HCT116 (cell line): Measurements from ENCODE around the gene DTNB. TPM values are rescaled to one million over a fixed set of nuclear protein-coding genes. Genes with fewer than 3 reads are reported as not detected.

Source experiments
- ATAC-seq: fragments of 200-7000 bp; cut with Tn5 transposase; 2 replicates; pipeline ENCODE4 v1.9.1; 2020; ENCODE audit warnings: mild to moderate bottlenecking, moderate library complexity
- BruUV-seq: library from RNA; stranded (reverse); fragments of 400-500 nt; replicated peaks from 2 replicates; lab custom pipeline; 2021; lab: Mats Ljungman, UMichigan
- CTCF ChIA-PET: fragments of 300-600 bp; sonication (Branson Sonifier 250); formaldehyde crosslinking; loops from one replicate; lab custom pipeline; 2021; ENCODE audit warnings: antibody characterized with exemption; lab: Charles Lee
- POLR2A ChIA-PET: fragments of 300-600, 350-600 bp; sonication (Branson Sonifier 250); formaldehyde crosslinking; loops from one replicate; lab custom pipeline; 2021; ENCODE audit warnings: antibody characterized with exemption; lab: Charles Lee
- RAD21 ChIA-PET, 2 experiments: fragments of 300-600 bp; sonication (Branson Sonifier 250); formaldehyde crosslinking; loops; one replicate each; lab custom pipeline; 2023; ENCODE audit warnings: low total read pairs in 2 of 2; ENCODE audit not compliant: uncharacterized antibody in 2 of 2, unreplicated experiment in 2 of 2, low non-redundant PET in 1 of 2; lab: Charles Lee
- DNase-seq: peaks from one replicate; pipeline ENCODE4 v3.0.0-alpha.2; 2010; ENCODE audit warnings: low read depth, low spot score
- H2AFZ ChIP-seq: fragments of 200-600 bp; shearing (Covaris generic), sonication (generic); 2 replicates; pipeline ENCODE4 v1.6.1; 2017; ENCODE audit warnings: low read depth, mixed run types, mixed read lengths, antibody characterized with exemption, low read length; ENCODE audit not compliant: poor library complexity, severe bottlenecking
- H3K27ac ChIP-seq: 2 replicates; pipeline ENCODE4 v1.5.1; 2012; ENCODE audit warnings: low read depth, low read length
- H3K27me3 ChIP-seq: fragments of 200-600 bp; sonication (generic); 2 replicates; pipeline ENCODE4 v1.6.1; 2016; ENCODE audit warnings: mixed run types, low read length, mixed read lengths; ENCODE audit not compliant: insufficient read depth
- H3K36me3 ChIP-seq, 2 experiments: fragments of 200-500 bp in 1 of 2; fragments of 200-600 bp in 1 of 2; sonication (Bioruptor generic) in 1 of 2; sonication (generic) in 1 of 2; 2 replicates each; pipeline versions ENCODE4 v1.5.1 to v1.6.1; 2014 to 2016; ENCODE audit warnings: low read length in 2 of 2, inconsistent platforms in 1 of 2, mixed read lengths in 1 of 2, mixed run types in 1 of 2; ENCODE audit not compliant: insufficient read depth in 2 of 2, control insufficient read depth in 1 of 2
- H3K4me1 ChIP-seq, 2 experiments: fragments of 200-600 bp in 1 of 2; sonication (generic) in 1 of 2; 2 replicates each; pipeline versions ENCODE4 v1.5.1 to v1.6.1; 2012 to 2017; ENCODE audit warnings: low read length in 2 of 2, inconsistent platforms in 1 of 2, mild to moderate bottlenecking in 1 of 2, mixed read lengths in 1 of 2, mixed run types in 1 of 2, moderate library complexity in 1 of 2; ENCODE audit not compliant: insufficient read depth in 2 of 2, control insufficient read depth in 1 of 2
- H3K4me2 ChIP-seq: fragments of 200-600 bp; sonication (generic); 2 replicates; pipeline ENCODE4 v1.6.1; 2017; ENCODE audit warnings: mixed run types, low read length, mixed read lengths
- H3K4me3 ChIP-seq, 2 experiments: fragments of 200-600 bp in 1 of 2; sonication (generic) in 1 of 2; replicated peaks in 1 of 2; 2 replicates each; pipeline ENCODE4 v1.5.1; 2011 to 2016; ENCODE audit warnings: low read length in 2 of 2, control low read depth in 1 of 2, low read depth in 1 of 2, mild to moderate bottlenecking in 1 of 2, mixed read lengths in 1 of 2, mixed run types in 1 of 2
- H3K79me2 ChIP-seq: fragments of 200-600 bp; sonication (generic); 2 replicates; pipeline ENCODE4 v1.6.1; 2017; ENCODE audit warnings: mild to moderate bottlenecking, mixed run types, low read length, moderate library complexity, mixed read lengths; ENCODE audit not compliant: insufficient read depth
- H3K9ac ChIP-seq: fragments of 200-600 bp; sonication (generic); 2 replicates; pipeline ENCODE4 v1.6.1; 2016; ENCODE audit warnings: low read length, mixed read lengths
- H3K9me2 ChIP-seq: fragments of 200-600 bp; sonication (generic), shearing (Covaris generic); 2 replicates; pipeline ENCODE4 v1.6.1; 2017; ENCODE audit warnings: mixed run types, mild to moderate bottlenecking, moderate library complexity; ENCODE audit not compliant: insufficient read depth
- H3K9me3 ChIP-seq, 2 experiments: fragments of 200-500 bp in 1 of 2; fragments of 200-600 bp in 1 of 2; sonication (Bioruptor generic) in 1 of 2; sonication (generic) in 1 of 2; 2 replicates each; pipeline ENCODE4 v1.6.1; 2014 to 2017; ENCODE audit warnings: low read length in 2 of 2, mixed read lengths in 2 of 2, inconsistent platforms in 1 of 2, low read depth in 1 of 2, mild to moderate bottlenecking in 1 of 2, mixed run types in 1 of 2, moderate library complexity in 1 of 2; ENCODE audit not compliant: control insufficient read depth in 1 of 2, insufficient read depth in 1 of 2
- H4K20me1 ChIP-seq: fragments of 200-600 bp; sonication (generic), shearing (Covaris generic); 2 replicates; pipeline ENCODE4 v1.6.1; 2017; ENCODE audit warnings: mixed run types, mild to moderate bottlenecking, moderate library complexity; ENCODE audit not compliant: insufficient read depth
- EGR1 ChIP-seq: IDR thresholded peaks from 2 replicates; pipeline ENCODE4 v1.6.1; 2012; ENCODE audit warnings: low read depth
- EZH2 ChIP-seq: fragments of 200-600 bp; sonication (generic); IDR thresholded peaks from 2 replicates; pipeline ENCODE4 v1.6.1; 2017; ENCODE audit warnings: antibody characterized with exemption, mixed run types
- EZH2phosphoT487 ChIP-seq: fragments of 200-600 bp; IDR thresholded peaks from 2 replicates; pipeline ENCODE4 v1.6.1; 2018; ENCODE audit warnings: antibody characterized with exemption, borderline replicate concordance
- JUND ChIP-seq: IDR thresholded peaks from 2 replicates; pipeline ENCODE4 v1.6.1; 2012
- POLR2A ChIP-seq: IDR thresholded peaks from 2 replicates; pipeline ENCODE4 v1.7.0; 2011; ENCODE audit warnings: borderline replicate concordance; ENCODE audit not compliant: insufficient read depth, insufficient read length; ENCODE audit errors: extremely low read depth
- RAD21 ChIP-seq: IDR thresholded peaks from 2 replicates; pipeline ENCODE4 v1.6.1; 2012; ENCODE audit warnings: low read depth, mild to moderate bottlenecking
- SP1 ChIP-seq: IDR thresholded peaks from 2 replicates; pipeline ENCODE4 v1.6.1; 2012; ENCODE audit warnings: low read depth
- YY1 ChIP-seq: IDR thresholded peaks from 2 replicates; pipeline ENCODE4 v1.6.1; 2011; ENCODE audit warnings: low read length, low read depth, moderate library complexity, mild to moderate bottlenecking; ENCODE audit not compliant: insufficient replicate concordance; ENCODE audit errors: extremely low read depth
- ZFX ChIP-seq: fragments of 450-650 bp; IDR thresholded peaks from 2 replicates; pipeline ENCODE4 v1.6.1; 2017
- ZNF274 ChIP-seq: fragments of 200-500 bp; sonication (Bioruptor generic); IDR thresholded peaks from 2 replicates; pipeline ENCODE4 v1.6.1; 2014; ENCODE audit warnings: mild to moderate bottlenecking, low read depth, low read length, inconsistent platforms
- intact Hi-C: fragments of 100-400 bp; cut with micrococcal nuclease; formaldehyde crosslinking; loops from 2 replicates; pipeline ENCODE4 v1.10.0; 2022
- total RNA-seq: library from RNA; stranded (reverse); gene quantifications from one replicate; pipeline ENCODE4 v1.2.1, GENCODE V29; 2021; ENCODE audit not compliant: unreplicated experiment
- TF ChIP-seq, protein P1 (sequence below): IDR thresholded peaks from 2 replicates; pipeline ENCODE4 v1.6.1; 2012
- TF ChIP-seq, protein P2 (sequence below): IDR thresholded peaks from 2 replicates; pipeline ENCODE4 v1.6.1; 2012
- TF ChIP-seq, protein P3 (sequence below): IDR thresholded peaks from 2 replicates; pipeline ENCODE4 v1.6.1; 2012; ENCODE audit warnings: low read depth

The DTNB gene
- total RNA-seq, 1 experiment from 2014 or later = 30.2 TPM

DNA sequence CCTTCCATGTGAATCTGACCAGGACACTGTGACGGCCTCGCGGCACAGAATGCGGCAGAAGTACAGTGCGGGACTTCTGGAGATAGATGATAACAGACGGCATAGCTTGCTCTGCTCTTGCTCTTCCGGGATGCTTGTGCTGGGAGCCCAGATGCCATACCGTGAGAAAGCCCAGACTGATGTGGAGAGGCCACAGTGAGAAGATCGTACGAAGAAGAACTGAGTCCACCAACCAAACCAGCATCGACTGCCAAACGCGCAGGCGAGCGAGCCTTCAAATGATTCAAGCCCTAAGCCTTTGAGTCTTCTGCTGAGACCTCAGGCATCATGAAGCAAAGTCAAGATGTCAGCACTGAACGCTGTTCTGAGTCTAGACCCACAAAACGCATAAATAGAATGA, 33.7 kb downstream of the DTNB start:
- intact Hi-C loops = no loop called here
- Histone ChIP-seq H3K27ac (no peak overlapping the region), H3K9me2 (no peaks in the 10 kb centered on the region), H3K4me2 (no peak overlapping the region), H3K9me3 (no peaks in the 10 kb centered on the region), H3K4me1 (no peaks in the 10 kb centered on the region), H3K9ac (no peak overlapping the region), H2AFZ (no peak overlapping the region), H4K20me1 (no peaks in the 10 kb centered on the region), H3K36me3 (no peaks in the 10 kb centered on the region), H3K27me3 (no peaks in the 10 kb centered on the region), H3K4me3 (no peak overlapping the region), H3K79me2 (no peaks in the 10 kb centered on the region)
- DNase-seq = no peak
- TF ChIP-seq, protein P1, sequence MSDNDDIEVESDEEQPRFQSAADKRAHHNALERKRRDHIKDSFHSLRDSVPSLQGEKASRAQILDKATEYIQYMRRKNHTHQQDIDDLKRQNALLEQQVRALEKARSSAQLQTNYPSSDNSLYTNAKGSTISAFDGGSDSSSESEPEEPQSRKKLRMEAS = no peak
- TF ChIP-seq, protein P2, sequence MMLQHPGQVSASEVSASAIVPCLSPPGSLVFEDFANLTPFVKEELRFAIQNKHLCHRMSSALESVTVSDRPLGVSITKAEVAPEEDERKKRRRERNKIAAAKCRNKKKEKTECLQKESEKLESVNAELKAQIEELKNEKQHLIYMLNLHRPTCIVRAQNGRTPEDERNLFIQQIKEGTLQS = no peak
- TF ChIP-seq POLR2A (no peak), EGR1 (no peak), EZH2phosphoT487 (no peak)
- CTCF ChIA-PET = no interaction called here
- no peak for ATAC-seq
- no TSS peak for BruUV-seq
- RAD21 ChIA-PET = no interaction called here
- POLR2A ChIA-PET = no interaction called here

DNA sequence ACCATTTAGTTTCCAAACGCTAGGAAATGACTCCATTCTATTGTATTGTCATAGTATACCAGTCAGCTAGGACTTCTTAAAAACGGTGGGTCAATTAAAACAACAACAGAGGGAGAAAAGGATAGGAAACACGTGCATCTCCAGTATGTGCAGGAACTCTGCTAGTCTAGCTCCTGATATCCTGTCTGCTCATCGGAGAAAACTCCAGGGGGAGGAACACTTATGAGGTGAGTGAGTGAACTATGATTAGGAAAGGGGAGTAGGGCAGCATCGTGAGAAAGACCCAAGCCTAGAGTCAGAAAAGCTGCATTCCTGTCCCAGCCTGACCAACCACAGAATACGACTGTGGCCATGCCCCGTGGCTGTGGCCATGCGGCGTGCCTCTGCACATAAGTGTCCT, 34.2 kb downstream of the DTNB start:
- Histone ChIP-seq H3K27me3 (no peaks in the 10 kb centered on the region), H3K27ac (no peak overlapping the region), H3K9ac (no peak overlapping the region), H3K36me3 (no peaks in the 10 kb centered on the region), H3K4me3 (no peak overlapping the region), H4K20me1 (no peaks in the 10 kb centered on the region), H3K79me2 (no peaks in the 10 kb centered on the region), H3K9me3 (no peaks in the 10 kb centered on the region), H3K4me1 (no peaks in the 10 kb centered on the region), H3K4me2 (no peak overlapping the region), H2AFZ (no peak overlapping the region), H3K9me2 (no peaks in the 10 kb centered on the region)
- no peak for ATAC-seq
- TF ChIP-seq EZH2 (no peak), YY1 (no peak), RAD21 (no peak), ZNF274 (no peak), SP1 (no peak), ZFX (no peak), JUND (no peak)
- TF ChIP-seq, protein P3, sequence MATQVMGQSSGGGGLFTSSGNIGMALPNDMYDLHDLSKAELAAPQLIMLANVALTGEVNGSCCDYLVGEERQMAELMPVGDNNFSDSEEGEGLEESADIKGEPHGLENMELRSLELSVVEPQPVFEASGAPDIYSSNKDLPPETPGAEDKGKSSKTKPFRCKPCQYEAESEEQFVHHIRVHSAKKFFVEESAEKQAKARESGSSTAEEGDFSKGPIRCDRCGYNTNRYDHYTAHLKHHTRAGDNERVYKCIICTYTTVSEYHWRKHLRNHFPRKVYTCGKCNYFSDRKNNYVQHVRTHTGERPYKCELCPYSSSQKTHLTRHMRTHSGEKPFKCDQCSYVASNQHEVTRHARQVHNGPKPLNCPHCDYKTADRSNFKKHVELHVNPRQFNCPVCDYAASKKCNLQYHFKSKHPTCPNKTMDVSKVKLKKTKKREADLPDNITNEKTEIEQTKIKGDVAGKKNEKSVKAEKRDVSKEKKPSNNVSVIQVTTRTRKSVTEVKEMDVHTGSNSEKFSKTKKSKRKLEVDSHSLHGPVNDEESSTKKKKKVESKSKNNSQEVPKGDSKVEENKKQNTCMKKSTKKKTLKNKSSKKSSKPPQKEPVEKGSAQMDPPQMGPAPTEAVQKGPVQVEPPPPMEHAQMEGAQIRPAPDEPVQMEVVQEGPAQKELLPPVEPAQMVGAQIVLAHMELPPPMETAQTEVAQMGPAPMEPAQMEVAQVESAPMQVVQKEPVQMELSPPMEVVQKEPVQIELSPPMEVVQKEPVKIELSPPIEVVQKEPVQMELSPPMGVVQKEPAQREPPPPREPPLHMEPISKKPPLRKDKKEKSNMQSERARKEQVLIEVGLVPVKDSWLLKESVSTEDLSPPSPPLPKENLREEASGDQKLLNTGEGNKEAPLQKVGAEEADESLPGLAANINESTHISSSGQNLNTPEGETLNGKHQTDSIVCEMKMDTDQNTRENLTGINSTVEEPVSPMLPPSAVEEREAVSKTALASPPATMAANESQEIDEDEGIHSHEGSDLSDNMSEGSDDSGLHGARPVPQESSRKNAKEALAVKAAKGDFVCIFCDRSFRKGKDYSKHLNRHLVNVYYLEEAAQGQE = no peak
- no peak for DNase-seq
- ChIA-PET POLR2A (no interaction called here), RAD21 (no interaction called here), CTCF (interaction anchor here (0.6 kb wide), 1 partner anchor 116 kb away, joined by 3 read pairs; no protein-coding TSS in a partner anchor)
- BruUV-seq = no TSS peak
- intact Hi-C loops = no loop called here
